GM21515 (cell line): ENCODE data around the gene MAU2.
"Not testable (repeated sequence)": the region's sequence is repeated elsewhere in the genome, so short reads cannot be mapped to it uniquely, and the experiment has no call there.

Experiments
- ATAC-seq: cut with Tn5 transposase; IDR thresholded peaks from one replicate; pipeline ENCODE4 v1.9.1; 2021; ENCODE audit not compliant: unreplicated experiment

The MAU2 gene

GRCh38 chr19:19343762-19344161, 23.1 kb downstream of the MAU2 start:
- no peak for ATAC-seq

- no peak for ATAC-seq
Measured at GRCh38 chr19:19345232-19345631, 24.6 kb downstream of the MAU2 start.

- no peak for ATAC-seq
Measured at GRCh38 chr19:19345970-19346369, 25.3 kb downstream of the MAU2 start.

- no peak for ATAC-seq
Measured at GRCh38 chr19:19347401-19348110, 26.9 kb downstream of the MAU2 start.

- ATAC-seq: no peak
Measured at GRCh38 chr19:19348266-19348665, 27.6 kb downstream of the MAU2 start.

GRCh38 chr19:19349365-19349764, 28.7 kb downstream of the MAU2 start:
- no peak for ATAC-seq

GRCh38 chr19:19350756-19351155, 30.1 kb downstream of the MAU2 start:
- not testable (repeated sequence) for ATAC-seq

- no peak for ATAC-seq
Measured at GRCh38 chr19:19352823-19353222, 32.2 kb downstream of the MAU2 start.

- ATAC-seq: no peak
Measured at GRCh38 chr19:19354007-19354406, 33.4 kb downstream of the MAU2 start.

- no peak for ATAC-seq
Measured at GRCh38 chr19:19354932-19355331, 34.3 kb downstream of the MAU2 start.

GRCh38 chr19:19355606-19356139, 35.0 kb downstream of the MAU2 start:
- no peak for ATAC-seq

- no peak for ATAC-seq
Measured at GRCh38 chr19:19356500-19356899, 35.9 kb downstream of the MAU2 start.

GRCh38 chr19:19356901-19357566, 36.4 kb downstream of the MAU2 start:
- no peak for ATAC-seq

GRCh38 chr19:19361075-19361594, 40.5 kb downstream of the MAU2 start:
- no peak for ATAC-seq

GRCh38 chr19:19362075-19362474, 41.4 kb downstream of the MAU2 start:
- ATAC-seq: no peak

GRCh38 chr19:19366434-19367396, 46.1 kb downstream of the MAU2 start:
- ATAC-seq: peak; percentile 73

- no peak for ATAC-seq
Measured at GRCh38 chr19:19368087-19368486, 47.5 kb downstream of the MAU2 start.

- no peak for ATAC-seq
Measured at GRCh38 chr19:19371059-19371458, 50.4 kb downstream of the MAU2 start.

- ATAC-seq: peak; percentile 84
Measured at GRCh38 chr19:19372656-19373416, 52.2 kb downstream of the MAU2 start.

- no peak for ATAC-seq
Measured at GRCh38 chr19:19379527-19379926, 58.9 kb downstream of the MAU2 start.
